HG03196 (cell line): ENCODE results near the gene MT1H.

Experiments
- ATAC-seq: cut with Tn5 transposase; IDR thresholded peaks from one replicate; pipeline ENCODE4 v1.9.1; 2021; ENCODE audit not compliant: unreplicated experiment

Gene MT1H

GRCh38 chr16:56636616-56637413 lies 32.8 kb upstream of the MT1H start:
- ATAC-seq, result no peak

GRCh38 chr16:56637814-56638750 lies 31.5 kb upstream of the MT1H start, which contains the start of gene MT1A:
Gene MT1A (plus strand): TSS chr16:56638666. CDS start chr16:56638739, 73 bp downstream.
- ATAC-seq, result no peak

DNA sequence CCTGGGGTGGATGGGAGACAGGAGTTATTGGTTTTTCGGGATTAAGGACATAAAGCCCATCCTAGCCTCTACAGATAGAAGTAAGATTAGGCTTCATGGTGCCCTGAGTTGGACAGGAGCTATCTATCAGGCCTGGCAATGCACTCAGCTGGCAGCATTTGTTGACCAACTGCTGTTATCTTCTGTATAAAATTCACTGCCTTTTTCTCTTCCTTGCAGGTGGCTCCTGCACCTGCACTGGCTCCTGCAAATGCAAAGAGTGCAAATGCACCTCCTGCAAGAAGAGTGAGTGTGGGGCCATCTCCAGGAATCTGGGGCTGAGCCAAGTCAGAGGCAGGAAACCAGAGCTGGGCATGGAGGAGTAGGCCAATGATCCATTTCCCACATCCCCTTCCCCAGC lies 30.6 kb upstream of the MT1H start:
- ATAC-seq, result no peak

DNA sequence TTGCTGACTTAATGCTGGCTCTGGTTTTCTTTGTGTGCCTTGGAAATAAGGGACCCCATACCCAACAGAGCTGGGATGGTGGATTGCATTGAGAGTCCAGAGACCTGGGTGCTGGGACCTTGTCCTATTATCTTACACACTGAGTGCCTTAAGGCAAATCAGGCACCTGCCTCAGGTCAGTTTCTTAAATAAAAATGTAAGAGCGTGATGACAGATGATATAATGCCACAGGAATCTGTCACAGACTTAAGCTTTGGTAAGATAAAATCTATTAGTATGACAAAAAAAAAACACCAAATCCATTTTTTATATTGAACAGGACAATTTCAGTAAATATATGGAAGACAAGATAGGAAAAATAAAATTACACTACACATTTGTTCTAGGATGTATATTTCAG lies 29.5 kb upstream of the MT1H start:
- ATAC-seq, result no peak

- ATAC-seq, result no peak
Observed at GRCh38 chr16:56641166-56641565, 28.4 kb upstream of the MT1H start.

DNA sequence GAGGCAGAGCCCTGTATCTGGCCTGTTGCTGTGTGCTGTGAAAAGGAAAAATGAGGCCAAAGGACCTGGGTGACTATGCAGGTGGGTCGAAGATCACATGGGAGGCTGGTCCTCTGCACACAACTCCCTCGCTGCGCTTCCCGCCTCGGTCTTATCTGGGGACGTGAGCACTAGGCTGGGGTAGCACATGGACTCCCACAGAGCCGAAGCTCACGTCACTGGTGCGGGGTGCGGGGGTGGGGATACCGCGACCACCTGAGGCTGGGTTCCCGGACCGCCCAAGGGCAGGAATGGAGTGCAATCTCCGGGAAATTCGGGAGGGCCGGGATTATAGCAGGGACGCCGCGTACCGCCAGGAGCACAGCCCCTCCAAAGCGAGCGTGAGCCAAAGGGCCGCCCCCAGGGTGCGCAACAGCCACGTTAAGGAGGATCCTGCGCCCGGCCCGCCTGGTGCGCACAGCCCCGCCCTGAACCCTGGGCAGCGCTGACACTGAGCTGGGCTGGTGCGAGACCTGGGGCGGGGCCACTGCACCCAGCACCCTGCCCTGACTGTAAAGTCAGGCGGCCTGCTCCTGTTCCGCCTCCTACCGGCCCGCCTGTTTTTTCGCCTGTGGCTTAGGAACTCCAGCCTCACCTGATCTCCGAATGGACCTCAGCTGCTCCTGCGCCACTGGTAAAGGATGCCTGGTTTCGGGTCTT lies 26.4 kb upstream of the MT1H start:
- no peak for ATAC-seq

DNA sequence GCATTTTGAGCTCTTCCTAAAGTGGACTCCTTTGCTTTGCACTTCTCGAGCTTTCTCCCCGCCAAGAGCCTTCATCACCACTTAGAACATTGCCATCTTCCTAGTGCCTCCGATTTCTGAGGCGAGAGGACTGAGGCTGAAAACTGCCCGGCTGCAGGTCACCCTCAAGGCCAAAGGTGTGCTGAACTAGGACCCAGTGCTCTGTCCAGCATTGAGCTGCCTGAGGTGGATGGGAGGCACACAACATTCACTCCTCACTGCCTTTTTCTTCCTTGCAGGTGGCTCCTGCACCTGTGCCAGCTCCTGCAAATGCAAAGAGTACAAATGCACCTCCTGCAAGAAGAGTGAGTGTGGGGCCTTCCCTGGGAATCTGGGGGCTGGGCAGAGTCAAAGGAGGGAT lies 25.8 kb upstream of the MT1H start:
- no peak for ATAC-seq

- no peak for ATAC-seq
Observed at GRCh38 chr16:56645311-56645710, 24.3 kb upstream of the MT1H start.

DNA sequence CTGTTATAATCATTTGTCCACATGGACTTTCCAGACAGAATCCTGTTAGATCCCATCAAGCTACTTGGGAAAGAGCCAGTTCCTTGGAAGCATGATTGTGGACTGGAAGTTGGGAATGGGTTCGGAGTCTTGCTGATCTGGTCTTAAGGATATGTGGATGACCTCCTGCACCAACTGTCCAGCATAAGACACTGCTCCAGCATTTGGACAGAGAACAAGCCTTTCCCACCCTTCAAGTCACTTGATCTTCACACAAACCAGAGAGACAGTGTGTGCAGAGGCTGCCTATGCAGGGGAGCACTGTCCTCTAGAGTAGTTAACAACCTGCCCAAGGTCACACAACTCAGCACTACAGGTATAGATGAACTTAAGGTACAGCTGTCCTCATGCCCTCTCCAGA lies 23.8 kb upstream of the MT1H start:
- ATAC-seq, result no peak

GRCh38 chr16:56647641-56648431 lies 21.8 kb upstream of the MT1H start:
- ATAC-seq, result no peak

- no peak for ATAC-seq
Observed at GRCh38 chr16:56649271-56649670, 20.3 kb upstream of the MT1H start.

DNA sequence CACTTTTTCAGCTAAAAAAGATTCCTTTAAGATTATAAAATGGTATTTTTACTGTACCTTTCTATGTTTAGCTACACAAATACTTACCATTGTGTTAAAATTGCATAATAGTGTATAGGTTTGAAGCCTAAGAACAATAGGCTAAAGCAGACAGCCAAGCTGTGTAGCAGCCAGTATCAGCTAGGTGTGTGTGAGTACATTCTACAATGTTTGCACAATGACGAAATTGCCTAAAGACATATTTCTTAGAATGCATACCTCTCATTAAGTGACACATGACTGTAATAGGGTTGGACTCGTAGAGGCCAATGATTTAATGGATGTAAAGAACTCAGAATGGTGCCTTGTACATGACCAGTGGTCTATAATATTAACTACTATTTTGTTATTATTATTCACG lies 19.8 kb upstream of the MT1H start:
- no peak for ATAC-seq

DNA sequence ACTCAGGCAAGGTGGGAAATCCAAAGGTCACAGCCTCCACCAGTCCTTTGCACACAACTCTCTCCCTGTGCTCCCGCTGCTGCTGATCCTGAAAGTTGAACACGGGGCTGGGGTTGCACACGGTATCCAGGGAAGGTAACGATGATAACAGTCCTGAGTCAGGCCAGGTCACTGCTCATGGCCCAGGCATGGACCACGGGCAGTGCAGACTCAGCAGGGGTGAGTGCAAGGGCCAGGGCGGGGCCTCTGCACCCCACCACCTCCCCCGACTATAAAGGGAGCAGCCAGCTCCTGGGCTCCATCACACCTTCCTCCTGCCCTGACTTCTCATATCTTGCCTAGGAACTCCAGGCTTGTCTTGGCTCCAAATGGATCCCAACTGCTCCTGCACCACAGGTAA lies 18.0 kb upstream of the MT1H start, which contains the start of gene MT1B:
Gene MT1B (plus strand): TSS at position 301 of the 400 bp plus-strand sequence. CDS start 68 bp downstream, at position 369.
- ATAC-seq, result no peak

DNA sequence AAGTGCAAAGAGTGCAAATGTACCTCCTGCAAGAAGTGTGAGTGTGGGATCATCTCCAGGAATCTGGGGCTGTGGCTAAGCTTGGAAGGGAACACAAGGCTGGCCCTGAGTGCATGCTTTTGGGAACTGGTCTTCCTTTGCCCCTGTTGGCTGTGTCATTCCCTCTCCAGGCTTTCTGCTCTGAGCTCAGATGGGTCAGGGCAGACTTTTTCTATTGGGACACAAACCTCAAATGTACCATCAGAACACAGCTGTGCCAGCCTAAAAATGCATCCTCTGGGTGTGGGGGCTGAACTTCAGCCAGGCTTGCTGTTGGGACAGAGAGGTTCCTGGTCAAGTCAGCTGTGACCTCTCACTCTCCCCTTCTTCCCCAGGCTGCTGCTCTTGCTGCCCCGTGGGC lies 17.0 kb upstream of the MT1H start:
- no peak for ATAC-seq

DNA sequence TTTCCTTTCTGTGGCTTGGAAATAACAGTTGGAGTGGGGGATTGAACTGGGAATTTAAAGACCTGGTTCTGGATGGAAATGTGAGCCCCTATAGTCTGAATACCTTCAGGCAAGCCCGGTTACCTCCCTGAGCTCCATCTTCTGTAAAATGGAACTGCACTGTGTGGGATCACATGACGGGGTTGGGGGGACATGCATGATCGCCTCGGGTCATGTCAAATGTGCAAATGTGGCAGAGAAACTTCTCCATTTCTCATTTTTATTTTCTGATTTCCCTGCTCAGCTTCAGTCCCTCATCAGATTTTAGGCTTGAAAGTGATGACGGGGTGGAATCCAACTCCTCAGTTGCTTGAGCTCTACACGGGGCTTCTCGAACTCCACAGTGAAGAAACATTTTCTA lies 16.4 kb upstream of the MT1H start:
- no peak for ATAC-seq

DNA sequence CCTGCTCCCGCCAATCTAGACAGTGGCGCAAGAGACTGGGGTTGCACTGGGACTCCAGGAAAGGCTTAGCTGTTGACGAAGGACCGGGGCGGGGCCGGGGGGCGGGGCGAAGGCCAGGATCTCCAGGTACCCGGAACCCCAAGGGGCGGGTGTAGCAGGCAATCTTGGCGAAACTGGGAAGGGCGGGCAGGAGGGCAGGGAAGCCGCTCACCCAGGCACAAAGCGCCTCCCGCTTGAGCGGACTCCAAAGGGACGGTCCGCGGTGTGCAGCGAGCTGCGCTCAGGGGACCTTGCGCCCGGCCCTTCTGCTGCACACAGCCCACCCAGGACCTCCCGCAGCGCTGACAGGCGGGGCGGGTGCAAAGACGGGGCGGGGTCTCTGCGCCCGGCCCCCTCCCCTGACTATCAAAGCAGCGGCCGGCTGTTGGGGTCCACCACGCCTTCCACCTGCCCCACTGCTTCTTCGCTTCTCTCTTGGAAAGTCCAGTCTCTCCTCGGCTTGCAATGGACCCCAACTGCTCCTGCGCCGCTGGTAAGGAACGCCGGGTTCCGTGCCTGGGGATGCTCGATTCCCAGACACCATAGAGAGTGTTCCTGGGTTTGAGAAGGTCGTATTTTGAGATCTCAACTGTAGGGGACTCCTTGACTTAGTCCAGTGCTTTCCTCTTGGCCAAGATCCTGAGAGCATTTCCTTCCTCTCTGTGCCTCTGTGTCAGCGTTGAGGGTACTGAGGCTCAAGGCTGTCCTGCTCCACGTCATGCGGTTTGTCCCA lies 11.9 kb upstream of the MT1H start, which contains the start of gene MT1F:
Gene MT1F (plus strand): TSS at position 405 of the 772 bp plus-strand sequence. CDS start 100 bp downstream, at position 505.
- no peak for ATAC-seq

GRCh38 chr16:56658327-56658875 lies 11.2 kb upstream of the MT1H start:
- no peak for ATAC-seq

DNA sequence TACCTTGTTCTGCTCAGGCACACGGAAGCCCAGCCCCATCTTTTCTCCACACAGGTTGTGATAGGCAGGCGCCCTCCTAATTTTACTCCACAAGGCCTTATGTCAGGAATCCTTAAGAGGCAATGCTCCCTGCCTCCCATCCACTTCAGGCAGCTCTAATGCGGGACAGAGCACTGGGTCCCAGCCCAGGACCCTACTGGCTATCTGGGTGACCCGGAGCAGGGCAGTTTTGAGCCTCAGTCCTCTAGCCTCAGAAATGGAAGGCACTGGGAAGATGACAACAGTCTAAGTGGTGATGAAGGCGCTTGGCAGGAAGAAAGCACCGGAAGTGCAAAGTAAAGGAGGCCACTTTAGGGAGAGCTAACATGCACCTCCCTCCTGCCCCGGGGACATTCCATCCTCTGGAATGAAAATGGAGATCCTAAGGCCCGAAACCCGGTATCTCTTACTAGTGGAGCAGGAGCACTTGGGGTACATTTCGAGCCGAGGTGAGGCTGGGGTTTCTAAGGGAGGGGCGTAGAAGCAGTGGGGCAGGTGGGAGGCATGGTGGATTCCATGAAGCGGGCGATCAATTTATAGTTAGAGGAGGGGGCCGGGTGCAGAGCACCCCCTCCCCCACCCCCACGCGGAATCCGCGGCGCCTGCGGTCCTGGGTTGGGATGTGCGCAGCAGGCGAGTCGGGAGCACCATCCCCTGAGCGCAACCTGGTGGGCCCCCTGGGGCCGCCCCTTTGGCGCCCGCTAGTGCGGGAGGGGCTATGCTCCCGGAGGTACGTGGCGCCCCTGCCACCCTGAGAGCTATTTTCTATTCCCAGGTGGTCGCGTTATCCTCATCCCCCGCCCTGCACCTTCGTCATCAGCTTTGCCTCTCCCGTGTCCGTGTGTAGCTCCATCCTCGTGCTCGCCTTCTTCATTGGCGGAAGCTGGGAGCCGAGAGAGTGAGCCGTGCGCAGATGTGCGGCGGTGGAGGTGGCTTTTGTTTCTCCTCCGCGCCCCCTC lies 7.0 kb upstream of the MT1H start:
- ATAC-seq, result no peak
